ENCODE measurements around the gene ITPKB.

DNA sequence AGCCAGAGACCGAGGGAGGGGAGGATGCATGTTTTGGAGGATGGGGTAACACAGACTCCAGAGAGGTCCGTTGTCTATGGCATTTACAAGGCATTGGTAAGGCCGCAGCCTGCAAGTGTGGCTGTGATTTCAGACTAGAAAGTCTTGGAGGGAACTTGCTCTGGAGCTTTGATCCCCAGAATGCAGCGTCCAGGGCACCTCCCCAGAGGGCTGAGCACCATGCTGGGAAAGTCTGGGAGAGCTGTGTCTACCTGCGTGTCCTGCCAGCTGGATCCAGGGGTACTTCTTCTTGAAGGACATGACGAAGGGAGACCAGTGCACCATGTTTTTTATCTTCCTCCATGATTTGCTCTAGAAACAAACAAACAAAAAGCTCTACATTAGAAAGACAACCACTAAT is 90.7 kb downstream of the ITPKB start:
- TF ChIP-seq PBX3 (IDR thresholded peaks at IDR 0.05) (no peak), SIN3A (IDR thresholded peaks at IDR 0.05; ENCODE audit: borderline replicate concordance, low read depth, low read length) (no peak), CTCF (IDR thresholded peaks at IDR 0.05) (no peak), POLR2AphosphoS5 (IDR thresholded peaks at IDR 0.05; ENCODE audit: low read depth, low read length) (no peak), EP300 (IDR thresholded peaks at IDR 0.05; ENCODE audit: borderline replicate concordance in 1 of 2, low read depth in 1 of 2, low read length in 1 of 2) (no peak), FOXJ3 (CRISPR knock-in tag; IDR thresholded peaks at IDR 0.05) (no peak)
